Ascending aorta (tissue), 2 donors: ENCODE measurements around the gene NFATC2. TPM values are rescaled to one million over a fixed set of nuclear protein-coding genes. Genes with fewer than 3 reads are reported as not detected.

Experiments used
- DNase-seq, 2 donors: peaks; one replicate each; pipeline ENCODE4 v3.0.0-alpha.2; 2019; ENCODE audit warnings: low spot score in 2 of 2
- H3K27ac ChIP-seq, 2 donors: fragments of 200-600 bp; sonication (generic); one replicate each; pipeline ENCODE4 v1.5.1; 2016 to 2017; ENCODE audit warnings: mild to moderate bottlenecking in 1 of 2
- H3K27me3 ChIP-seq: fragments of 200-600 bp; sonication (generic); one replicate; pipeline ENCODE4 v1.5.1; 2017
- H3K36me3 ChIP-seq, 2 donors: fragments of 200-600 bp; sonication (generic); one replicate each; pipeline ENCODE4 v1.5.1; 2016
- H3K4me1 ChIP-seq, 2 donors: fragments of 200-600 bp; sonication (generic); one replicate each; pipeline ENCODE4 v1.5.1; 2016 to 2017; ENCODE audit warnings: mild to moderate bottlenecking in 1 of 2
- H3K4me3 ChIP-seq, 2 donors: fragments of 200-600 bp; sonication (generic); one replicate each; pipeline ENCODE4 v1.5.1; 2016 to 2017; ENCODE audit warnings: mild to moderate bottlenecking in 1 of 2
- H3K9me3 ChIP-seq, 2 donors: fragments of 200-600 bp; sonication (generic); one replicate each; pipeline ENCODE4 v1.5.1; 2016
- CTCF ChIP-seq, 3 experiments: fragments of 200-600 bp in 2 of 3; fragments of 450-650 bp in 1 of 3; sonication (generic) in 2 of 3; IDR thresholded peaks; one replicate each; pipeline ENCODE4 v1.5.1; 2016 to 2019; ENCODE audit warnings: antibody characterized with exemption in 3 of 3, mild to moderate bottlenecking in 1 of 3, moderate library complexity in 1 of 3
- intact Hi-C: fragments of 100-400 bp; cut with DNase I; formaldehyde crosslinking; loops from one replicate; pipeline ENCODE4 v1.15.1; 2023
- total RNA-seq: library from RNA; depleted of rRNA; stranded (reverse); fragments of >200 nt; gene quantifications from one replicate; pipeline ENCODE4 v1.1.0, GENCODE V29; 2016

NFATC2 gene
- total RNA-seq, 1 donor from 2014 or later, result 7.9 TPM

GRCh38 chr20:51425347-51426106 is 117.0 kb downstream of the NFATC2 start:
- Histone ChIP-seq H3K36me3 (no peaks in the 10 kb centered on the region), H3K4me1 (peaks cover 5 to 14% of the 10 kb centered on the region in 2 donors), H3K27me3 (no peaks in the 10 kb centered on the region), H3K9me3 (no peaks in the 10 kb centered on the region), H3K4me3 (no peak overlapping the region), H3K27ac (no peak overlapping the region)
- intact Hi-C loops, result no loop called here
- DNase-seq, result no peak
- no peak for TF ChIP-seq CTCF (IDR thresholded peaks at IDR 0.05)

- Histone ChIP-seq H3K4me1 (peaks cover 5 to 14% of the 10 kb centered on the region in 2 donors), H3K36me3 (no peaks in the 10 kb centered on the region), H3K27me3 (no peaks in the 10 kb centered on the region), H3K27ac (no peak overlapping the region), H3K4me3 (no peak overlapping the region), H3K9me3 (no peaks in the 10 kb centered on the region)
- DNase-seq, result no peak
- no peak for TF ChIP-seq CTCF (IDR thresholded peaks at IDR 0.05)
- intact Hi-C loops, result no loop called here
Observed at GRCh38 chr20:51424270-51425117, 118.0 kb downstream of the NFATC2 start.

GRCh38 chr20:51423810-51424209 is 118.7 kb downstream of the NFATC2 start:
- H3K4me1 ChIP-seq, result peaks cover 5 to 8% of the 10 kb centered on the region in 2 donors
- H3K4me3 ChIP-seq, result no peak overlapping the region
- H3K36me3 ChIP-seq, result no peaks in the 10 kb centered on the region
- H3K27ac ChIP-seq, result no peak overlapping the region
- H3K27me3 ChIP-seq, result no peaks in the 10 kb centered on the region
- H3K9me3 ChIP-seq, result no peaks in the 10 kb centered on the region
- intact Hi-C loops, result no loop called here
- no peak for DNase-seq
- TF ChIP-seq CTCF (IDR thresholded peaks at IDR 0.05), result no peak

DNA sequence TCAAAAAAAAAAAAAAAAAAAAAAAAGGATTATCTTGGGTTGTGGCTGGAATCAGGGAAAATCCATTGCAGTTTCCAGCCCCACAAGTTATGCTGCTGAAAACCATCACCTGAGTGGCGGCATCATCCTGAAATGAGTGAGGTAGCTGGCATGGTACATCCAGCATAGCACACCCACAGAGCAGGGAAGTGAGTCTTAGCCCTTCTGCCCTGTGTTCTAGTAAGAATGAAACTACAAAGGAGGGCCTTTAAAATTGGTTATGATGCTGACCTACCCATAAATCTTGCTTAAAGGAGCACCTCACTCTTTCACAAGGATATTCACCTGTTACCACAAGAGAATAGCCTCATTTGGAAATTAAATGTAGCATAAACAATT is 119.2 kb downstream of the NFATC2 start:
- no peak overlapping the region for H3K4me3 ChIP-seq
- TF ChIP-seq CTCF (IDR thresholded peaks at IDR 0.05), result no peak
- DNase-seq, result no peak
- no peaks in the 10 kb centered on the region for H3K9me3 ChIP-seq
- H3K36me3 ChIP-seq, result no peaks in the 10 kb centered on the region
- H3K27ac ChIP-seq, result no peak overlapping the region
- H3K27me3 ChIP-seq, result no peaks in the 10 kb centered on the region
- H3K4me1 ChIP-seq, result peaks cover 5 to 8% of the 10 kb centered on the region in 2 donors
- intact Hi-C loops, result no loop called here

DNA sequence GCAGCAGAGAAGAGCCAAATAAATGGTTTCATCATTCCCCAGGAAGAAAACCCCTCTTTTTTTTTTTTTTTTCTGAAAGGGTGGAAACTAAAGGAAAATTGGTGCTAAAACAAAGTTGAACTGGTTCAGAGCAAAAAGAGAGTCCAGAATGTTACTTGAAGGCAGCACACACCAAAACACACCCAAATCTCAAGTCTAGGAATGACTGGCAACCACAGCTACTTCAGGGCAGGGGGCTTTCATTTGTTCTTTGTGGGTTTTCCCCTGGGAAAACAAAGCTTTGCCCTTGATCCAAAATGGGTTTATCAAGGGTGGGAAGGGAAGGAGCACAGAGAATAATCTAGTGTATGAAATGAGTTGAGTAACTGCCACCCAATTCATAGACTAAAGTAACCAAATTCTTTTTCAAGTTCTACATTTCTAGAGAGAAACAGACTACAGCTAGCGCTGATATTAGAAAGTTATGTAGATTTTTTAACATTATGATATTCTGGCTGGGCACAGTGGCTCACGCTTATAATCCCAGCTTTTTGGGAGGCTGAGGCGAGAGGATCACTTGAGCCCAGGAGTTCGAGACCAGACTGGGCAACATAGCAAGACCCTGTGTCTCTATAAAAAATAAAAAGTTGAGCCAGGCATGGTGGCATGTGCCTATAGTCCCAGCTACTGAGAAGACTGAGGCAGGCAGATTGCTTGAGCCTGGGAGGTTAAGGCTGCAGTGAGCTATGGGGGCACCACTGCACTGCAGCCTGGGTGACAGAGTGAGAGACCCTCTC is 119.8 kb downstream of the NFATC2 start:
- Histone ChIP-seq H3K4me1 (peaks cover under 1 to 2% of the 10 kb centered on the region in 2 donors), H3K27ac (no peak overlapping the region), H3K36me3 (no peaks in the 10 kb centered on the region), H3K27me3 (no peaks in the 10 kb centered on the region), H3K9me3 (no peaks in the 10 kb centered on the region), H3K4me3 (no peak overlapping the region)
- no peak for TF ChIP-seq CTCF (IDR thresholded peaks at IDR 0.05)
- no peak for DNase-seq
- intact Hi-C loops, result no loop called here
